ENCODE data around the gene VPS13D. TPM values are rescaled to one million over a fixed set of nuclear protein-coding genes. Genes with fewer than 3 reads are reported as not detected.

The VPS13D gene
- total and polyA plus RNA-seq, 10 of the 15 experiments (the other 5 are each of a cell fraction or from before 2014, with no cell fraction given) = 1.4 to 16.9 (median 8.5) TPM

- RAD21 ChIA-PET (ENCODE audit: unreplicated experiment) = interaction anchor here (1.2 kb wide), 1 partner anchor 17 kb away, joined by 3 read pairs; no protein-coding TSS in a partner anchor
- Histone ChIP-seq H3K9me3 (replicated peaks; ENCODE audit: control insufficient read depth, insufficient read depth, low read length) (no peaks in the 10 kb centered on the region), H4K20me1 (ENCODE audit: control insufficient read depth, insufficient read depth) (peaks cover 4% of the 10 kb centered on the region; the same call in 1 of the 2 replicates), H3K79me2 (ENCODE audit: control insufficient read depth, insufficient read depth, low read length) (no peaks in the 10 kb centered on the region), H3K27me3 (replicated peaks in 1 of 2; ENCODE audit: control insufficient read depth in 2 of 2, insufficient read depth in 2 of 2, low read length in 1 of 2) (no peaks in the 10 kb centered on the region), H3K36me3 (ENCODE audit: control insufficient read depth in 2 of 2, insufficient read depth in 2 of 2, low read length in 1 of 2) (no peaks in the 10 kb centered on the region), H3K4me2 (ENCODE audit: control insufficient read depth, insufficient read depth) (no peak overlapping the region), H2AFZ (ENCODE audit: control insufficient read depth, low read depth, low read length) (no peak overlapping the region), H3K4me1 (ENCODE audit: control insufficient read depth, insufficient read depth, low read length) (peaks cover 23% of the 10 kb centered on the region), H3K4me3 (no peak overlapping the region), H3K9ac (ENCODE audit: control insufficient read depth, insufficient read depth, low read length) (no peak overlapping the region), H3K27ac (ENCODE audit: control insufficient read depth, insufficient read depth) (no peak overlapping the region)
- DNase-seq (ENCODE audit: low read depth, low spot score) (no peak), FAIRE-seq (no peak), ATAC-seq (no peak)
- SMC1A ChIA-PET (ENCODE audit: uncharacterized antibody, unreplicated experiment) = interaction anchor here (1.4 kb wide), 1 partner anchor 8 kb away, joined by 3 read pairs; no protein-coding TSS in a partner anchor
- CTCF ChIA-PET = interaction anchor here (0.8 to 1.1 kb wide), 2 partner anchors 14 to 155 kb away, joined by 3 to 4 read pairs; no protein-coding TSS in a partner anchor
- in situ Hi-C loops (cut with MboI) = no loop called here
- POLR2A ChIA-PET = interaction anchor here (0.5 kb wide), 1 partner anchor 122 kb away, joined by 3 read pairs; no protein-coding TSS in a partner anchor
- whole genome bisulfite sequencing (ENCODE audit: insufficient coverage, insufficient replicate concordance, low lambda C conversion rate, missing lambda C conversion rate) = 80% methylated on average over 4 of the region's 4 CpGs
- intact Hi-C loops (cut with micrococcal nuclease; ENCODE audit: unreplicated experiment) = no loop called here
- no TSS peak for BruUV-seq (replicated peaks)
- TF ChIP-seq PRDM15 (CRISPR knock-in tag; IDR thresholded peaks at IDR 0.05) = no peak
- no peak for TF ChIP-seq ZNF207 (IDR thresholded peaks at IDR 0.05; ENCODE audit: borderline replicate concordance)
- no peak for TF ChIP-seq GATAD2B (conservative IDR thresholded peaks at IDR 0.05; ENCODE audit: low read depth)
- TF ChIP-seq IKZF1 (conservative IDR thresholded peaks at IDR 0.05) = no peak
- no peak for TF ChIP-seq ZNF274 (IDR thresholded peaks at IDR 0.05; ENCODE audit: insufficient read depth, insufficient read length)
- no peak for TF ChIP-seq MEF2B (IDR thresholded peaks at IDR 0.05; ENCODE audit: partially characterized antibody, poor library complexity, severe bottlenecking)
- TF ChIP-seq ZBED1 (IDR thresholded peaks at IDR 0.05; ENCODE audit: borderline replicate concordance) = no peak
- TF ChIP-seq E4F1 (IDR thresholded peaks at IDR 0.05; ENCODE audit: borderline replicate concordance, partially characterized antibody) = no peak
- no peak for TF ChIP-seq BCL11A (IDR thresholded peaks at IDR 0.05; ENCODE audit: low read depth, low read length)
- TF ChIP-seq WRNIP1 (IDR thresholded peaks at IDR 0.05; ENCODE audit: borderline replicate concordance, low read depth, low read length) = no peak
- no peak for TF ChIP-seq SIN3A (IDR thresholded peaks at IDR 0.05; ENCODE audit: low read depth, low read length)
- no peak for TF ChIP-seq CTCF (IDR thresholded peaks at IDR 0.05 in 2 of 3, conservative IDR thresholded peaks at IDR 0.05 in 1 of 3; ENCODE audit: control insufficient read depth in 2 of 3, extremely low read depth in 1 of 3, insufficient read depth in 1 of 3, low read depth in 3 of 3, low read length in 3 of 3)
- no peak for TF ChIP-seq KDM1A (IDR thresholded peaks at IDR 0.05; ENCODE audit: borderline replicate concordance)
Observed at GRCh38 chr1:12430525-12430924, 200.7 kb downstream of the VPS13D start.
